Panc1 (cell line): ENCODE results near the gene INPP5B. TPM values are rescaled to one million over a fixed set of nuclear protein-coding genes. Genes with fewer than 3 reads are reported as not detected.

Experiments used
- ATAC-seq: fragments of 200-7000 bp; cut with Tn5 transposase; 2 replicates; pipeline ENCODE4 v1.9.1; 2020; ENCODE audit warnings: mild to moderate bottlenecking, moderate library complexity
- BruUV-seq: library from RNA; stranded (reverse); fragments of 400-500 nt; replicated peaks from 2 replicates; lab custom pipeline; 2021; lab: Mats Ljungman, UMichigan
- CTCF ChIA-PET: fragments of 300-600 bp; sonication (Branson Sonifier 250); formaldehyde crosslinking; loops from one replicate; lab custom pipeline; 2022; ENCODE audit warnings: antibody characterized with exemption; lab: Charles Lee
- POLR2A ChIA-PET: fragments of 300-600 bp; sonication (Branson Sonifier 250); formaldehyde crosslinking; loops from one replicate; lab custom pipeline; 2022; ENCODE audit warnings: antibody characterized with exemption; lab: Charles Lee
- DNase-seq: peaks from one replicate; pipeline ENCODE4 v3.0.0-alpha.2; 2010; ENCODE audit warnings: low read depth, low spot score
- H3K27ac ChIP-seq: 2 replicates; pipeline ENCODE4 v1.5.1; 2011; ENCODE audit warnings: mild to moderate bottlenecking, low read length, inconsistent platforms
- H3K27me3 ChIP-seq: fragments of 200-500 bp; sonication (Bioruptor generic); 2 replicates; pipeline ENCODE4 v1.6.0; 2014; ENCODE audit warnings: low read length, inconsistent platforms; ENCODE audit not compliant: control insufficient read depth, insufficient read depth
- H3K36me3 ChIP-seq: fragments of 200-500 bp; sonication (Bioruptor generic); 2 replicates; pipeline ENCODE4 v1.5.1; 2014; ENCODE audit warnings: inconsistent platforms, mild to moderate bottlenecking, low read length, moderate library complexity; ENCODE audit not compliant: control insufficient read depth, insufficient read depth
- H3K4me1 ChIP-seq: 2 replicates; pipeline ENCODE4 v1.5.1; 2011; ENCODE audit warnings: inconsistent platforms, mild to moderate bottlenecking, low read length, moderate library complexity; ENCODE audit not compliant: control insufficient read depth, insufficient read depth
- H3K4me3 ChIP-seq, 2 experiments: 2 replicates each; pipeline ENCODE4 v1.5.1; 2011 to 2012; ENCODE audit warnings: low read depth in 2 of 2, low read length in 2 of 2, mild to moderate bottlenecking in 2 of 2, inconsistent platforms in 1 of 2, moderate library complexity in 1 of 2
- H3K9me3 ChIP-seq: fragments of 200-500 bp; sonication (Bioruptor generic); 2 replicates; pipeline ENCODE4 v1.5.1; 2014; ENCODE audit warnings: low read depth, mild to moderate bottlenecking, inconsistent platforms, low read length, moderate library complexity; ENCODE audit not compliant: control insufficient read depth, insufficient read depth
- CTCF ChIP-seq: fragments of 450-650 bp; IDR thresholded peaks from 2 replicates; pipeline ENCODE4 v1.5.1; 2017; ENCODE audit warnings: mild to moderate bottlenecking
- POLR2AphosphoS5 ChIP-seq: IDR thresholded peaks from 2 replicates; pipeline ENCODE4 v1.6.1; 2012; ENCODE audit warnings: mild to moderate bottlenecking, low read depth, low read length, moderate library complexity
- REST ChIP-seq, 2 experiments: IDR thresholded peaks; 2 replicates each; pipeline ENCODE4 v1.6.1; 2011 to 2012; ENCODE audit warnings: low read depth in 2 of 2, control low read depth in 1 of 2, low read length in 1 of 2, mild to moderate bottlenecking in 1 of 2, moderate library complexity in 1 of 2; ENCODE audit not compliant: insufficient read depth in 1 of 2
- SIN3A ChIP-seq: IDR thresholded peaks from 2 replicates; pipeline ENCODE4 v1.6.1; 2012; ENCODE audit warnings: low read depth, mild to moderate bottlenecking, low read length, moderate library complexity, borderline replicate concordance; ENCODE audit not compliant: insufficient read depth
- TCF7L2 ChIP-seq: IDR thresholded peaks from 2 replicates; pipeline ENCODE4 v1.6.1; 2011; ENCODE audit warnings: mild to moderate bottlenecking, low read depth, low read length, inconsistent platforms
- in situ Hi-C: cut with HindIII; loops from 2 replicates; pipeline ENCODE4 v1.10.0; 2016; ENCODE audit warnings: low sequenced_read_pairs, low pct_unique_long_range_greater_than_20kb
- intact Hi-C: fragments of 100-400 bp; cut with micrococcal nuclease; formaldehyde crosslinking; loops from one replicate; pipeline ENCODE4 v1.10.0; 2022; ENCODE audit not compliant: unreplicated experiment
- total RNA-seq: library from RNA; stranded (reverse); gene quantifications from one replicate; pipeline ENCODE4 v1.2.1, GENCODE V29; 2021; ENCODE audit not compliant: unreplicated experiment

The INPP5B gene
- total RNA-seq, 1 experiment from 2014 or later, result 17.7 TPM

GRCh38 chr1:37844536-37844935 is 102.3 kb downstream of the INPP5B start:
- Histone ChIP-seq H3K4me1 (no peaks in the 10 kb centered on the region), H3K27me3 (no peaks in the 10 kb centered on the region), H3K4me3 (no peak overlapping the region), H3K36me3 (no peaks in the 10 kb centered on the region; the same call in 1 of the 2 replicates), H3K9me3 (no peaks in the 10 kb centered on the region), H3K27ac (no peak overlapping the region)
- BruUV-seq, result no TSS peak
- in situ Hi-C loops (no loop called here), intact Hi-C loops (no loop called here)
- CTCF ChIA-PET, result no interaction called here
- ATAC-seq, result no peak
- no peak for TF ChIP-seq CTCF
- no peak for TF ChIP-seq TCF7L2
- no peak for TF ChIP-seq REST (IDR thresholded peaks at IDR 0.05; ENCODE audit: insufficient read depth in 1 of 2, low read depth in 2 of 2, low read length in 1 of 2)
- TF ChIP-seq POLR2AphosphoS5, result no peak
- TF ChIP-seq SIN3A, result no peak
- no peak for DNase-seq
- POLR2A ChIA-PET, result no interaction called here

GRCh38 chr1:37841652-37842051 is 105.2 kb downstream of the INPP5B start:
- CTCF ChIA-PET, result no interaction called here
- intact Hi-C loops (no loop called here), in situ Hi-C loops (no loop called here)
- no peaks in the 10 kb centered on the region for H3K4me1 ChIP-seq
- H3K4me3 ChIP-seq, result no peak overlapping the region
- no peak overlapping the region for H3K27ac ChIP-seq
- DNase-seq (no peak), ATAC-seq (no peak)
- no peaks in the 10 kb centered on the region for H3K9me3 ChIP-seq
- H3K36me3 ChIP-seq, result peaks cover 6% of the 10 kb centered on the region; the same call in 1 of the 2 replicates
- POLR2A ChIA-PET, result no interaction called here
- no TSS peak for BruUV-seq
- no peak for TF ChIP-seq SIN3A
- TF ChIP-seq TCF7L2, result no peak
- no peak for TF ChIP-seq REST (IDR thresholded peaks at IDR 0.05; ENCODE audit: insufficient read depth in 1 of 2, low read depth in 2 of 2, low read length in 1 of 2)
- TF ChIP-seq POLR2AphosphoS5, result no peak
- no peak for TF ChIP-seq CTCF
- no peaks in the 10 kb centered on the region for H3K27me3 ChIP-seq
